ENCODE measurements around the gene ABCC3.

ABCC3 gene

GRCh38 chr17:50684612-50685333, 50.1 kb downstream of the ABCC3 start:
- DNase-seq (ENCODE audit: low spot score): no peak

GRCh38 chr17:50685334-50685665, 50.6 kb downstream of the ABCC3 start:
- no peak for DNase-seq (ENCODE audit: low spot score)

- no peak for DNase-seq (ENCODE audit: low spot score)
Observed at GRCh38 chr17:50685691-50686493, 51.2 kb downstream of the ABCC3 start.

- peak; percentile 25 for DNase-seq (ENCODE audit: low spot score)
Observed at GRCh38 chr17:50686494-50687199, 52.0 kb downstream of the ABCC3 start.

GRCh38 chr17:50687200-50688066, 52.8 kb downstream of the ABCC3 start:
- no peak for DNase-seq (ENCODE audit: low spot score)

- no peak for DNase-seq (ENCODE audit: low spot score)
Observed at GRCh38 chr17:50688245-50688644, 53.6 kb downstream of the ABCC3 start.

GRCh38 chr17:50689251-50689650, 54.6 kb downstream of the ABCC3 start:
- DNase-seq (ENCODE audit: low spot score): no peak

GRCh38 chr17:50689956-50690886, 55.5 kb downstream of the ABCC3 start:
- peak; percentile 35 for DNase-seq (ENCODE audit: low spot score)

GRCh38 chr17:50690887-50691549, 56.3 kb downstream of the ABCC3 start:
- no peak for DNase-seq (ENCODE audit: low spot score)

- DNase-seq (ENCODE audit: low spot score): no peak
Observed at GRCh38 chr17:50691550-50692447, 57.1 kb downstream of the ABCC3 start.

GRCh38 chr17:50692448-50693035, 57.9 kb downstream of the ABCC3 start:
- DNase-seq (ENCODE audit: low spot score): no peak

- no peak for DNase-seq (ENCODE audit: low spot score)
Observed at GRCh38 chr17:50693036-50693682, 58.5 kb downstream of the ABCC3 start.

- no peak for DNase-seq (ENCODE audit: low spot score)
Observed at GRCh38 chr17:50696365-50696879, 61.7 kb downstream of the ABCC3 start.

GRCh38 chr17:50697062-50697461, 62.4 kb downstream of the ABCC3 start:
- DNase-seq (ENCODE audit: low spot score): no peak

- DNase-seq (ENCODE audit: low spot score): no peak
Observed at GRCh38 chr17:50697663-50698272, 63.1 kb downstream of the ABCC3 start.

- DNase-seq (ENCODE audit: low spot score): no peak
Observed at GRCh38 chr17:50699410-50699809, 64.7 kb downstream of the ABCC3 start.

GRCh38 chr17:50703162-50703561, 68.5 kb downstream of the ABCC3 start:
- DNase-seq (ENCODE audit: low spot score): no peak

All from COLO829 (cell line).